HL-60 (cell line): ENCODE data around the gene VPS13A.

Experiments
- DNase-seq, 2 experiments: peaks; one replicate each; pipeline ENCODE4 v3.0.0-alpha.2; 2010 to 2020; ENCODE audit warnings: low read depth in 1 of 2, low spot score in 1 of 2
- H3K27ac ChIP-seq: fragments of 250-450 bp; sonication (Bioruptor Pico); replicated peaks from 2 replicates; pipeline ENCODE4 v1.5.1; 2020; ENCODE audit warnings: mild to moderate bottlenecking, moderate library complexity
- H3K27me3 ChIP-seq: fragments of 250-450 bp; sonication (Bioruptor Pico); 2 replicates; pipeline ENCODE4 v1.5.1; 2021; ENCODE audit warnings: mild to moderate bottlenecking, moderate library complexity; ENCODE audit not compliant: insufficient read depth, poor library complexity, severe bottlenecking
- H3K4me3 ChIP-seq: replicated peaks from 2 replicates; pipeline ENCODE4 v1.5.1; 2011; ENCODE audit warnings: mild to moderate bottlenecking, control low read depth, low read length; ENCODE audit not compliant: insufficient read depth
- GABPA ChIP-seq: IDR thresholded peaks from 2 replicates; pipeline ENCODE4 v1.6.1; 2012; ENCODE audit warnings: low read depth
- POLR2AphosphoS5 ChIP-seq: IDR thresholded peaks from 2 replicates; pipeline ENCODE4 v1.6.1; 2012; ENCODE audit warnings: low read depth
- SPI1 ChIP-seq: IDR thresholded peaks from 2 replicates; pipeline ENCODE4 v1.6.1; 2012; ENCODE audit warnings: low read depth, mild to moderate bottlenecking, borderline replicate concordance
- TF ChIP-seq, protein P1 (sequence below): IDR thresholded peaks from one replicate; pipeline ENCODE4 v1.5.1; 2011; ENCODE audit warnings: low read length, control low read depth, inconsistent platforms; ENCODE audit not compliant: insufficient read depth
- TF ChIP-seq, protein P2 (sequence below): IDR thresholded peaks from 2 replicates; pipeline ENCODE4 v1.6.1; 2012; ENCODE audit warnings: low read depth; ENCODE audit not compliant: insufficient replicate concordance

VPS13A gene

DNA sequence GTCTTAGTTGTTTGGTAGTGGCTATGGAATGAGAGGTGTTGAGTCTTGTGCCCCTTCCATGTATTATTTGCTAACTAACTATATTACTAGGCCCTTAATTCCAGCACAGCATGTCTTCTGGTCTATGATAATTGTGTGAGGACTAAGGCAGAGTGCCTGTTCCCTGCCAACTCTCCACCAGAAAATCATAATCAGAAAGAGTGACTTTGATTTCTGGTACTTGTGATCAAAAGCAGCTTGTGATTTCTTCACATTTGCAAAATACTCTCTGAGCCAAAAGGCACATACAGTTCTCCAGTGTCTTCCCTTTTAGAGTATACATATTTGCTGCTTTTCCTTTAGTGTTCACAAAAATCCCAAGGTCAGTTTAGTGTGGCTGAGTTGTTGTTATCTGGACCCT, 240.9 kb downstream of the VPS13A start:
- Histone ChIP-seq H3K27me3 (no peaks in the 10 kb centered on the region), H3K4me3 (no peak overlapping the region), H3K27ac (peak overlapping the region; percentile 79)
- DNase-seq: no peak
- TF ChIP-seq GABPA: no peak
- TF ChIP-seq, protein P1, sequence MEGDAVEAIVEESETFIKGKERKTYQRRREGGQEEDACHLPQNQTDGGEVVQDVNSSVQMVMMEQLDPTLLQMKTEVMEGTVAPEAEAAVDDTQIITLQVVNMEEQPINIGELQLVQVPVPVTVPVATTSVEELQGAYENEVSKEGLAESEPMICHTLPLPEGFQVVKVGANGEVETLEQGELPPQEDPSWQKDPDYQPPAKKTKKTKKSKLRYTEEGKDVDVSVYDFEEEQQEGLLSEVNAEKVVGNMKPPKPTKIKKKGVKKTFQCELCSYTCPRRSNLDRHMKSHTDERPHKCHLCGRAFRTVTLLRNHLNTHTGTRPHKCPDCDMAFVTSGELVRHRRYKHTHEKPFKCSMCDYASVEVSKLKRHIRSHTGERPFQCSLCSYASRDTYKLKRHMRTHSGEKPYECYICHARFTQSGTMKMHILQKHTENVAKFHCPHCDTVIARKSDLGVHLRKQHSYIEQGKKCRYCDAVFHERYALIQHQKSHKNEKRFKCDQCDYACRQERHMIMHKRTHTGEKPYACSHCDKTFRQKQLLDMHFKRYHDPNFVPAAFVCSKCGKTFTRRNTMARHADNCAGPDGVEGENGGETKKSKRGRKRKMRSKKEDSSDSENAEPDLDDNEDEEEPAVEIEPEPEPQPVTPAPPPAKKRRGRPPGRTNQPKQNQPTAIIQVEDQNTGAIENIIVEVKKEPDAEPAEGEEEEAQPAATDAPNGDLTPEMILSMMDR: no peak
- TF ChIP-seq, protein P2, sequence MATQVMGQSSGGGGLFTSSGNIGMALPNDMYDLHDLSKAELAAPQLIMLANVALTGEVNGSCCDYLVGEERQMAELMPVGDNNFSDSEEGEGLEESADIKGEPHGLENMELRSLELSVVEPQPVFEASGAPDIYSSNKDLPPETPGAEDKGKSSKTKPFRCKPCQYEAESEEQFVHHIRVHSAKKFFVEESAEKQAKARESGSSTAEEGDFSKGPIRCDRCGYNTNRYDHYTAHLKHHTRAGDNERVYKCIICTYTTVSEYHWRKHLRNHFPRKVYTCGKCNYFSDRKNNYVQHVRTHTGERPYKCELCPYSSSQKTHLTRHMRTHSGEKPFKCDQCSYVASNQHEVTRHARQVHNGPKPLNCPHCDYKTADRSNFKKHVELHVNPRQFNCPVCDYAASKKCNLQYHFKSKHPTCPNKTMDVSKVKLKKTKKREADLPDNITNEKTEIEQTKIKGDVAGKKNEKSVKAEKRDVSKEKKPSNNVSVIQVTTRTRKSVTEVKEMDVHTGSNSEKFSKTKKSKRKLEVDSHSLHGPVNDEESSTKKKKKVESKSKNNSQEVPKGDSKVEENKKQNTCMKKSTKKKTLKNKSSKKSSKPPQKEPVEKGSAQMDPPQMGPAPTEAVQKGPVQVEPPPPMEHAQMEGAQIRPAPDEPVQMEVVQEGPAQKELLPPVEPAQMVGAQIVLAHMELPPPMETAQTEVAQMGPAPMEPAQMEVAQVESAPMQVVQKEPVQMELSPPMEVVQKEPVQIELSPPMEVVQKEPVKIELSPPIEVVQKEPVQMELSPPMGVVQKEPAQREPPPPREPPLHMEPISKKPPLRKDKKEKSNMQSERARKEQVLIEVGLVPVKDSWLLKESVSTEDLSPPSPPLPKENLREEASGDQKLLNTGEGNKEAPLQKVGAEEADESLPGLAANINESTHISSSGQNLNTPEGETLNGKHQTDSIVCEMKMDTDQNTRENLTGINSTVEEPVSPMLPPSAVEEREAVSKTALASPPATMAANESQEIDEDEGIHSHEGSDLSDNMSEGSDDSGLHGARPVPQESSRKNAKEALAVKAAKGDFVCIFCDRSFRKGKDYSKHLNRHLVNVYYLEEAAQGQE: no peak
- no peak for TF ChIP-seq POLR2AphosphoS5
- TF ChIP-seq SPI1: no peak

DNA sequence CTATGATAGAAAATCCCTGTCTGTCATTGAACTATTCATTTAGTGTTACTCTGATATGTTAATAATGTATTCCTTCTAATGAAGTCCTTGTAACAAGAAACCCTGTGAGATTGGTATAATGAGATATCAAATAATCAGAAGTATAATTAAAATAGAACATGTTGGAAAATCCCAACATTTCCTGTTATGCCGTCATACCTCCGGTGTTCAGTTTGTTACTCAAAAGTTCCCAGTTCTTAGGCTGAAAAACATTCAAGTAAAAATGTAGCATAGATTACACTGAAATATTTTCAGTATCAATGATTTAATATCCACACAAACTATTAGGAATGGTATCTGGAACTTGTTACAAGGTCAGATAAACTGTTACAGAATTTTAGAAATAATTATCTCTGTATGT, 243.3 kb downstream of the VPS13A start:
- DNase-seq: no peak
- TF ChIP-seq POLR2AphosphoS5 (no peak), GABPA (no peak), SPI1 (no peak)
- TF ChIP-seq, protein P2: no peak
- TF ChIP-seq, protein P1: no peak
- Histone ChIP-seq H3K4me3 (no peak overlapping the region), H3K27ac (no peak overlapping the region), H3K27me3 (no peaks in the 10 kb centered on the region)

DNA sequence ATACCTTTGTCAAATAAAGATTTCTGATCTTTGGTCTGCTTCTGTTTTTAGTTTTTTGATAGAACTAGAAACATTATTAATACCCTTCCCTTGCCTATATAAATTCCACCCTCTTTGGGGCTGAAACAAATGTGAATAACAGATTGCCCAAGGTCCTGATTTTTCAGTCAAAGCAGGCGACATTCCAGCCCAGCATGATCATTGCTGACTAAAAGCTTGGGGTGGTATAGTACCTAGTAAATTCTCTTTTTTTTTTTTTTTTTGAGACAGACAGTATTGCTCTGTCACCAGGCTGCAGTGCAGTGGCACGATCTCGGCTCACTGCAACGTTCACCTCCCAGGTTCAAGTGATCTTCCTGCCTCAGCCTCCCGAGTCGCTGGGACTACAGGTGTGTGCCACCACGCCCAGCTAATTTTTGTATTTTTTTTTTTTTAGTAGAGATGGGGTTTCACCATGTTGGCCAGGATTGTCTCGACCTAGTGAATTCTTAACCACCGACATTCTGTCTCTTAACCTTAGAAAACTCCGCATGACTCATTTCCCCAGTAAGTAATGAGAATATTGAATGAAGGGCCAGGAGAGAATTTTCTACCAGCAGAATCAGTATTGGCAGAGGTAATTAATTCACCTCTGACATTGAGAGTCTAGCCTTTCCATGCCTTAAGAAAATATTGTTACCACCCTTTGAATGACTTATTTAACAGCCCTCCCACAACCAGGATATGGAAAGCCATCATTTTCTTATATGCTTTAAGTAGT, 244.4 kb downstream of the VPS13A start:
- no peak for TF ChIP-seq SPI1
- TF ChIP-seq, protein P2: no peak
- TF ChIP-seq POLR2AphosphoS5: no peak
- no peak for TF ChIP-seq GABPA
- TF ChIP-seq, protein P1: no peak

More for the DNA sequence above, 244.4 kb downstream of the VPS13A start:
- DNase-seq: no peak
- Histone ChIP-seq H3K4me3 (no peak overlapping the region), H3K27me3 (no peaks in the 10 kb centered on the region), H3K27ac (no peak overlapping the region)
